Activated T-cell treated with anti-CD3 and anti-CD28 coated beads, Interleukin-2, amount 50 U/mL, for 48 hours (primary cell): Measurements from ENCODE around the gene REV3L.
"Not testable (repeated sequence)": the region's sequence is repeated elsewhere in the genome, so short reads cannot be mapped to it uniquely, and the experiment has no call there.

Experiments
- DNase-seq, 2 experiments: peaks; one replicate each; pipeline ENCODE4 v3.0.0-alpha.2; 2020

Gene REV3L

DNA sequence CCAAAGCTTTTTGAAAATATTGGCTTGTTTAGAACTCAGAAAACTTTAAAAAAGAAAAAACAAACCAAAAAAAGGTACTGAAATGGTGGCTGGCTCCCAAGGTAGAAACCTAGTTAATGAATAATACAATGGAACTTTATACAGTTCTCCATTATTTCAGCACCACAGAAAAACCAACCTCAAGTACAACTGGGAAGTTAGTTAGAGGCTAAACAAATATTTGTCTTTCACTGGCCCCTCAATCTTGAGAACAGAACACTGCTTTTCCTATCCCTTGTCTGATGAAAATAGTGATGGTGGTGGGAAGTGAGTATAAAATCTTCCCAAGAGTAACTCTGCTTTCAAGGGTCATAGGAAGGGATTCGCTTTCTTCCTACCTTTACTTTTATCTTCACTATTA is 126.5 kb downstream of the REV3L start:
- no peak for DNase-seq

DNA sequence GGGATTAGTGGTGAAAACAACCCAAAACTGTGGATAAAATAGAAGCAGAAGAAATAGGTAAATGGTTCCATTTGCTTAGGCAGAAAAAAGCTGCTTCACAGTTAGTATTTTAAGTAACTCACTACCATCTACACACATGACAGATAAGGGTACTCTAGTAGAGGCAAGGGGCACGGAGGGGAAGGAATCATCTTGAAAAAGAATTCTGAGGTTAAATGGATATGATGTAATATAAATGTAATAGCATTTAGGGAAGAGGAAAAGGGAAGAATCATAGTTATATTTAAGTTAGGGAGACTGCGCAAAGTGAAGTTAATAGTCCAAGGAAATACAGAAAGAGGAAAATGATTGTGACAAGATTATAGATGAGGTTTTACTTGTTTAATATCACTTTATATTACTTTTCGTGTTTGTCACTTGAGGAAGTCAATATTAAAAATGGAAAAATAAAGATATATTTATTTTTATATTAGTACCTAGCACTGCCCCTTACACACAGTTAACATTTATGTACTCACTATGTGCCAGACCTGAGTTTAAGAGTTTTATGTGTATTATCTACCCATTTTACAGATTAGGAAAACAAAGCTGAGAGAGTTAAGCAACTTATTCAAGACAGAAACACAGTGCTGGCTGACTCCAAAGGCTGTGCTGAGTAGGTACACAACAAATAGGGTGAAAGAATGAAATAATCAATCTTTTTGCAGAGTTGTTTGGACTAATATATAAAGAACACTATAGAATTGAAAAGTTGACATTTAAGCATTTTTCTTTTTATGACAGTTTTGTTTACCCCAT is 128.1 kb downstream of the REV3L start:
- DNase-seq = no peak

DNA sequence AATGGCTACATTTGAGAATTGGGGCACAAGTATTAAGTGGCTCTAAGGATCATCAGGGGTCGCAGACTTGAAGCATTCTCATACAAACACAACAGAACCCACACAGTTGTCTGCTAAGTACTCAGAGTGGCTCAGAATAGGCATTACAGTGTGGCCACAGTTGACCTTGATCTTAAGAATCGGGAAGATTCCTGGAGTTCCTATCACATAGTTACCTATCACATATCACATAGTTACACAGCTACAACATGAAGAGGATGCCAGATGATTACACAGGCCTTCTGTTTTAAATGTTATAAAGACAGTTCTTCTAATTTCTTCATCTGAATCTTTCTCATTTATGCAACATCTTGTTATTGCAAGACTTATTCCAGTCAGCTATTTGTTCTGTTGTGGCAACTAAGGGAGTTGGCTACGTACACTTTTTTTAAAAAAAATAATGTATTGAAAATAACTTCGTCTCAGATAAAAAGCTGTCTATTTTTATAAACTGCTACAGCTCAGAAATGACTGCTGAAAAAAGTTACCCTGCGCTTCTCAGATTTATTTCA is 129.0 kb downstream of the REV3L start:
- no peak for DNase-seq

DNA sequence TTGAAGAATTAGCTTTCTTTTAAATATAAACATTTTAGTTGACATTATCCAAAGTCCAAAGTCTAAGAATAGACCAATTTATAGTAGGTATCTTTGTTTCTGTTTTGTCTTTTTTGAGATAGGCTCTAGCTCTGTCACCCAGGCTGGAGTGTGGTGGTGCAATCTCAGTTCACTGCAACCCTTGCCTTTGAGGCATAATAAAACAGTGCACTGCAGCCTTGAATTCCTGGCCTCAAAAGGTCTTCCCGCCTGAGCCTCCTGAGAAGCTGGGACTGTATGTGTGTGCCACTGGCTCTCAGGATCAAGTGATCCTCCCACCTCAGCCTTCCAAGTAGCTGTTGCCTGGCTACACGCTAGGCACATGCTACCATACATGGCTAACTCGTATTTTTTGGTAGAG is 135.4 kb downstream of the REV3L start:
- DNase-seq = no peak

DNA sequence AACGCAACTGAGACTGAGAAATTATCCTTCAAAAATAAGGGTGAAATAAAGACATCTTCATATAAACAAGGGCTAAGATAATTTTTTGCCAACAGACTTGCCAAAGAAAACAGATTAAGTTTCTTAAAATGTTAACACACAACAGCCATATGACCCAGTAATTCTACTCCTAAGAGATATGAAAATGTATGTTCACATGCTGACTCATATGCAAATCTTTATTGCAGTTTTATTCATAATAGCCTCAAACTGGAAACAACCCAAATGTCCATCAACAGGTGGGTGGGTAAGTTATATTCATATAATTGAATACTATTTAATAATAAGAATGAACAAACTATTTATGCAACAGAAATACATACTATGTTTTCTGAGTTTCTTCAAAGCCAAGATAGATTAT is 140.1 kb downstream of the REV3L start:
- no peak for DNase-seq

DNA sequence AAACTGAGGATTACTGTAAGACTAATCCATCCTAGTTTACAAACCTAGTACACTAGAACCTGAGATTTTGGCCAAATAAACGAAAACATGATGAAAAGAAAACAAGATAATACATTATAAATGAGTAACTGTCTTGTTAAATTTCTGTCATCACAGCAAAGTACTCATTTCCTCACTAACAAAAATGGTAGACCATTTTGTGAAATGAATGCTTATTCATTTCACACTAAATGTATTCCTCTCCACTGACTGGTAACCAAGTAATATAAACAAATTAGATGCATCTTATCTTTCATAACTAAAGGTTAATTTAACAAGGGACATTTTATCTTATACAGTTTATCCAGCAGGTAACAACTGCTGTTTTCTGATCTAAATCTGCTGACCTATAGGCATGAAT is 143.7 kb downstream of the REV3L start:
- no peak for DNase-seq

DNA sequence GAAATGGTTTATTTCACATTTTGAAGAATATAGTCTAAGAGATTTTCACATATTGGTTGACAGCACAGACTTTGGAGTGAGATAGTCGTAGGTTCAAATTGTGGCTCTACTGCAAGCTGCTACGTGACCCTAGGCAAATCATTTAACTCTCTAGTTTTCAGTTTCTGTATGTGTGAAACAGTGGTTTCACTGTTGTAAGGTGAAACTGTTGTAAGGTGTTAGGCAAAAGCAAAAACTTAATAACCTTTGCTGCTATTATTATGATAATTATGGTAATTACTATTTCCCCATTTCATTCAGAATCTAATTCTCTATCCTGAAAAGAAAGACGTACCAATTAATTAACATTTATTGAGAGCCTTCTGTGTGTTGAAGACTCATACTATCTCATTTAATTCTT is 144.2 kb downstream of the REV3L start:
- no peak for DNase-seq

DNA sequence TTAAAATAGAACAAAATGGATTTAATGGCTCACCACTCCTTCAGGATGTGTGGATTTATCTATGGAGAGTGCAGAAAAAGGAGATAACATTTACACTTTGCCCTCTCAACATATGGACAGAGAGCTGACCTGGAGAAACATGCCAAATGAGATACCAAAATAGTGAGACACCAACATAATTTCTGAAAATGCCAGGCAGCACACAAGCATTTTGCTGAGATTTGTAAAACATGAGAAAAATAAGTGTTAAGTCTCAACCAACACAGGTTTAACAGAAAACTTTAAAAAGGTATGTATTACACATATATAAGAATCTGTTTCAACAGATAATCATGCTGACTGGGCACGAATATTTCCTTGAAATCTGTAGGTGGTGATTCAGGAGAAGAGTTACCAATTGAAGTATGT is 145.2 kb downstream of the REV3L start:
- no peak for DNase-seq

DNA sequence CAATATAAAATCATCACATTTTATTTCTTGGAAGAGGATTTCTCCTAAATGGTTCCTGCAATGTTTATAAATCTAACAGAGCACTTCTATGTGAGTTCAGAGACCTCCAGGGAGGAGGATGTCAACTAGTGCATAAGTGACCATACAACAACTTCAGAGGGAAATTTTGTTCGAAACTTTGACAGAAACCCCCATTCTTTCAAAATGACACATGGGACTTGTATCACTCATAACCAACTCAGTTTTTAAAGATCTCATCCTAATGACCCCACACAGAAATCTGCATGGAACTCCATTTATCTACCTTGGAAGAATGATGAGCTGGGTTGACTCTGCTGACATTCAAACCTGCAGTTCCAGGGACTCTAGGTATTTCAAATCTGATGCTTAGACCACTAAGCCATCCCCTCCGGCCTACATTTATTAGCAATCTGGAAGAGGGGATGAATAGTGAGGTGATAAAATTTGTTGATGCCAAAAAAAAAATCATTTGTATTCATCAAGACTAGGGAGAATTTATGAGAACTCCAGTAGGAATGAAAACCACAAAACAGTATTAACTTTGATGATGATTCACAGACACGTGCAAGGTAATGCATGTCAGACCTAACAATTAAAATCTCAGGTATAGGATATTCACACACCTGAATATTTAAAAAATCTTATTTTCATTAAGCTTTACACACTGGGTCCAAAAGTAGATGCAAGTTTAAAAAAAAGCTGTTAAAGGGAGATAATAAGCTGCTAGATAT is 153.0 kb downstream of the REV3L start:
- DNase-seq = no peak

DNA sequence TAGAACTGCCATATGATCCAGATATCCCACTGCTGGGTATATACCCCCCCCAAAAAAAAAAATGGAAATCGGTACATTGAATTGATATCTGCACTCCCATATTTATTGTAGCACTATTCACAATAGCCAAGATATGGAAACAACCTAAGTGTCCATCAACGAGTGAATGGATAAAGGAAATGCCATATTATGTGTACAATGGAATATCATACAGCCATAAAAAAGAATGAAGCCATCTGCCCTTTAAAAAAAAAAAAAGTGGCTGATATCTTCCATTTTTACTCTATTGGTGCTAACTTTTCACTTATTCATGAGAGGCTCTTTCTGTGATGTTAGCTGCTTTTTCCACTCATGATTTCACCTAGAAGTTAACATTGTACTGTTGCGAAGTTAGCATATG is 156.5 kb downstream of the REV3L start:
- no peak for DNase-seq

DNA sequence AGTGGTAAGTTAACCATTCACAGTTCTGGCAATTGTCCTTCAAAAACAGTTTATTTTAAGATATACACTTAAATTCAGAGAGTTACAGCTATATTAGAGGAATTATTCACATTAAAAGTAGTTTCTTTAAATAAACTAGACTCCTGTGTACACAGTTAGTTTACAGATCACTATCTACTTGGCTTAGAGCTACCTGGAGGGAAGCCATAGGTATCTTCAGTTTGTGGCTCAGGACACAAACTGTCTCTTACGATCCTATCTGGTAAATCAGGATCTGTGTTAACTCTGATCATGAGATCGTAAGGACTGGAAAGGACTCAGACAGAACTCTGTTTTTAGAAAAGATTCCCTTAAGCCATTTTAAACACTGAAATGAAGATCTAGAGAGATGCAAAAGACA is 160.9 kb downstream of the REV3L start:
- no peak for DNase-seq

DNA sequence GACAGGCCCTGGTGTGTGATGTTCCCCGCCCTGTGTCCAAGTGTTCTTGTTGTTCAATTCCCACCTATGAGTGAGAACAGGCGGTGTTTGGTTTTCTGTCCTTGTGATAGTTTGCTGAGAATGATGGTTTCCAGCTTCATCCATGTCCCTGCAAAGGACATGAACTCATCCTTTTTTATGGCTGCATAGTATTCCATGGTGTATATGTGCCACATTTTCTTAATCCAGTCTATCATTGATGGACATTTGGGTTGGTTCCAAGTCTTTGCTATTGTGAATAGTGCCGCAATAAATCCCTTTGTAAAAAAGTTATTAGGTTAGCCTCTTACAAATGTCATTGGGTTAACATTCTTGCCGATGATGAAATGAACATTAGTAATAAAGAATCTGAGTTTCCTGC is 175.1 kb downstream of the REV3L start:
- not testable (repeated sequence) for DNase-seq

DNA sequence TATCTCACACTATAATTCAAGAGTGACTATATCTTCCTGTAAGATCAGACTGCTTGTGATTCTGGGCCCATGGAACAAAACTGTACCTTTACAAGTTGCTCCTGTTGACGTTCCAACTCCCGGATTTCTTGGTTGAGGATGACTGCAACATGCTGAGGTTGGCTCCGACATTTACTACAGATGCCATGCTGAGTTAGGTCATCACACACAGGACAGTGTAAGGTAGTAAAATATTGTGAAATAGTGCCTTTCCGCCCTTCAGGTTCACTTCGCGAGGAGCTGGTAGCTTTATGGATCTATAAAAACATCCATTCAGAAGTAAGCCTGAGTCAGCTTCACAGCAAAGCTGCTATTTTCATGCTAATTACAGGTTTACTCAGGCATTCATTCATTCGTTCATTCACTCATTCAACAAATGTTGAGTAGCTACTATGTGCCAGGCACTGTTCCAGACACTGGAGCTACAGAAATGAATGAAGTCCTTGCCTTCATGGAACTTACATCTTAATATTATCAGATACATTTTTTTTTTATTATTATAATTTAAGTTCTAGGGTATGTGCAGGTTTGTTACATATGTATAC is 175.7 kb downstream of the REV3L start:
- DNase-seq = no peak

DNA sequence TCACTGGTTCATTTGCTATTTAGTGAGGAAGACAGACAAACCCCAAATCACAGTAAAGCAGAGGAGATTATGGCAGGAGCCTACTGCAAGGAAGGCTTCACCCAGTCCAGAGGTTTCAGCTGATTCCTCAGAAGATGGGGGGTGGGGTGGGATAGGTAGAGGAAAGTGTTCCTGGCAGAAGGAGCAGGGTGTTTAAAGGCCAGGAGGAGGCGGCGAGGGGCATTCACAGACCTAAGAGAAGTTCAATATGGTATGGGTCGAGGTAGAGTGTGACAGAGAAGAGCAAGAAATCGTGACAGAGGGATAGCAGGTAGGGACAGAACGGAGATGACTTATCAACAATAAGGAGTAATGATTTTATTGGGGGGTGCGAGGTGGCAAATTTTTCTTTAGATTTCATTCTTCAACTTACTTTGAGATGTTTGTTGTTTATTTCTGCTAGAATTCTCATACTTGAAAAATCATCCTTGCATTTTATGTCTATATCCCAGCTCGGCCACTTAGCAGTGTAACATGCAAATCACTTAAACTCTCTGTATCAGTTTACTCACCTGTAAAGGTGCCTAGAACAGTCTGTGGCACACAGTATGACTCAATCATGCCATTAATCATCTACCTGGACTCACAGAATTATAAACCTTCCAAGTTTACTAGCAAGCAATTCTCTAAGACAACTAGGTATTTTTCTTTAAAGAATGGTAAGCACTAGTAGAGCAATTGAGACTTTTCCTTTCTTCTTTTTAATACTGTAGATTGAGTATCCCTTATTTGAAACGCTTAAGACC is 176.7 kb downstream of the REV3L start:
- no peak for DNase-seq

DNA sequence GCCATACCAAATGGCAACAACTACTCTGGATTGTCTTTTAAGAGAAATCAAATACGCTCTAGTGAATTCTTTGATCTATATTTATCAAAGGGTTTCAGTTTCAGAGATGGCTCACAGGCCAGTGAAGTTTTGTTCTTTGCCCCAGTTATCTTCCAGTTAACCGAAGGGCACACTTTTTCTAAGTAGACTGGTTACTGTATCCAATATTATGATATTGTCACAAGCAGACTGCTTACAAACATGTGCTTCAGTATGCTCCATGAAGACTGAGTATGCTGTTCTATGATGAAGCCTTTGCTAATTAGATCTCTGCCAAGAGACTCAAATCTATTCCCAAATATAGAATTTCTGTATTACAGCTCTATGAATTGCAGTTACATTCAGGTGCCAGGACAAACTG is 181.1 kb downstream of the REV3L start:
- no peak for DNase-seq

DNA sequence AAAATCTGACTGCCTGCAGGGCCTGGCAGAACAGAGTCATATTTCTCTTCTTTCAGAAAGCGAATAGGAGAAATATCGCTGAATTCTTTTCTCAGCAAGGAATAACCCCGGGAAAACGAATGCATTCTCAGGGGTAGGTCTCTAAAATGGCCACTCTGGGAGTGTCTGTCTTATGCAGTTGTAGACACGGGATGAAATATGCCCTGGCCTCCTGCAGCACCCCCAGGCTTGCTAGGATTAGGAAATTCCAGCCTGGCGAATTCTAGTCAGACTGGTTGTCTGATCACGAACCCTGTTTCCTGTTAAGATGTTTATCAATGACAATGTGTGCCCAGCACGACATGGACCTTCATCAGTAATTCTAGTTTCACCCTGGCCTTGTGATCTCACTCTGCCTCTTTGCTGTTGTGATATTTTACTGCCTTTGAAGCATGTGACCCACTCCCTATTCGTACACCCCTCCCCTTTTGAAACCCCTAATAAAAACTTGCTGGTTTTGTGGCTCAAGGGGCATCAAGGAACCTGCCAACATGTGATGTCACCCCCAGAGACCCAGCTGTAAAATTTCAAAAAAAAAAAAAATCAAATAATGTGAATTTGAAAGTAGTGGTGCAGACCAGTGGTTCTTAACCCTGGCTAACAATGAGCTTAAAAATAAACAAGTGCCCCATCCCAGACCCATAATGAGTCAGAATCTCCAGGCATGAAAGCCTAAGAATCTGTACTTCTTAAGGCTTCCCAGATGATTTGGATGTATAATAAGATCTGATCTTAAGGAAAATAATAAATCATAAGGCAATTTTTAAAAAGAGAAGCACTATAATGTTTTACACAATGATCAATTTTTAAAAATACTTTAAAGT is 181.8 kb downstream of the REV3L start:
- not testable (repeated sequence) for DNase-seq

DNA sequence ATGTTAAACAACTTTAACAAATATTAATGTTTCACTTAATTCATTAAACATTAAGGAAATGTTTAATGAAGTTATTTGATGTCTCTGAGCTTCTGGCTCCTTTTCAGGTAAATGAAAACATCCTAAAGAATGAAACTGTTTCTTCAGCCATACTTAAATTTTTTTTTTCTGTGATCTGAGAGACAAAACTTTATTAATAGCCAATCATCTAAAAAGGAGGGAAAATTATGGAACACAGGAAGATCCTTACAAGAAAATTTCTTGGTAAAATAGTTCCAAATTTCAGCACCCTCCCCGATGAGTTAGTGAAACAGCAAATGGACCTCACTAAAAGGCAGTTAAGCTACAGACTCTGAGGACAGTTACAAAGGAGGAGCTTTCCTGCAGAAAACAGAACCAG is 185.2 kb downstream of the REV3L start:
- no peak for DNase-seq

DNA sequence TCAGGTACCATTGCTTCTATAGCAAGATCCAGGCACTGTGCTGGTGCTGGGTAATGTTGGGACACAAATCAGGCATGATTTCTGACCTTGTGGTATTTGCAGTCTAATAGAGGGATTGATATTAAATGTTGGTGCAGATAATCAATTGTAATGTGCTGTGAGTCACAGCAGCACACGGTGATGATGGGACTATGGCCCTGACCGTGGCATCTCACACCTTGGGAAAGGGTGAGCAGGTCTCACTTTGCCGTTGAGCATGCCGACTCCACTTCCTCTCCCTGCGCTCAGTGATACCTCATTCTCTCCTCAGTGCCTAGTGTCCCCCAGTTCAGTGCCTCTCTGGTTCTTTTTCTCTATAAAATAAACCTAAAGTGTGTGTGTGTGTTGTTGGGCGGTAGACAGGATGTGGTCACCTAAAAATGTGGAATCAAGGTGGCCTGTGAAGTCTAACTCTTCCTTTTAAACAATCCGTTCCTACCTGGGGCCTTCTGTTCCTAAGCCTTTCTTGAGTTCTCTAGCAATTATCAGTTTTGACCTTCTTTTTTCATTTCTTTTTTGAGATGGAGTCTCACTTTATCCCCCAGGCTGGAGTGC is 188.5 kb downstream of the REV3L start:
- no peak for DNase-seq

DNA sequence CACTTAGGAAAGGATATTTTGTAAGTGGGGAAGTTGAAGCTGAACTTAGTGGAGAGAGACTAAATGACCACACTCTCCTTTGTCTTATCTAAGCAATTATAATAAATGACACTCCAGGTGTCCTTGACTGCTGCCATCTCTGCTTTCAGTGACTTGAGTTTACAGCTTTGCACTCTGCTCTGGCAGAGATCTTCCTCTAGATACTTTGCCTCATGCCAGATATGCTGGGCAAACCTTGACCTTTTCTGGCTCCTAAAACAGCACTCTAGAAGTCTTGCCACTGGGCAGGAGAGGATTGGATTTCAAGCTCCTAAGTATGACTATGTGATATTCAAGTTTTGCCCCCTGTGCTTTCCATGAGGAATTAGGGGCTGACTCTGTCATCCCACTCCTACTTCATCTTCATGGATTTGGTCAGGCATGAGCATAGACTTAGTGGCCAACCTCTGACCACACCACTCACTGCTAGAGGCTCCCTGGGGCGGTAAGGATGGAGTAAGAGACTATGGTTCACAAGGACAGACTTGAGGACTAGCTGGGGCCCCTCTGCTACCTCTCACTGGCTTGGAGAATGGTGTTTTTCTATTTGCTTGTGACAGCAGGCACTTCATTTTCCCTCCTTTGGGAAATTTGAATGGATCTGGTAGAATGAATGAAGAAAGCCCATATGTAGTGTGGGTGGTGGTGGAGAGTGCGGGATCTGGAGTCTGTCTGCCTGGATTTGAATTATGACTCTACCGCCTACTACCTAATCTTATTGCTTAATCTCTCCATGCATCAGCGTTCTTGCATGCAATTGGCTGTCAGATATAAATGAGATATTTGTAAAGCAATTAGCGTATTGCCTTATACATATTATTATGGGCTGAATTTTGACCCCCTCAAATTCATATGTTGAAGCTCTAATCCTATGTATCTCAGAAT is 191.4 kb downstream of the REV3L start:
- no peak for DNase-seq

DNA sequence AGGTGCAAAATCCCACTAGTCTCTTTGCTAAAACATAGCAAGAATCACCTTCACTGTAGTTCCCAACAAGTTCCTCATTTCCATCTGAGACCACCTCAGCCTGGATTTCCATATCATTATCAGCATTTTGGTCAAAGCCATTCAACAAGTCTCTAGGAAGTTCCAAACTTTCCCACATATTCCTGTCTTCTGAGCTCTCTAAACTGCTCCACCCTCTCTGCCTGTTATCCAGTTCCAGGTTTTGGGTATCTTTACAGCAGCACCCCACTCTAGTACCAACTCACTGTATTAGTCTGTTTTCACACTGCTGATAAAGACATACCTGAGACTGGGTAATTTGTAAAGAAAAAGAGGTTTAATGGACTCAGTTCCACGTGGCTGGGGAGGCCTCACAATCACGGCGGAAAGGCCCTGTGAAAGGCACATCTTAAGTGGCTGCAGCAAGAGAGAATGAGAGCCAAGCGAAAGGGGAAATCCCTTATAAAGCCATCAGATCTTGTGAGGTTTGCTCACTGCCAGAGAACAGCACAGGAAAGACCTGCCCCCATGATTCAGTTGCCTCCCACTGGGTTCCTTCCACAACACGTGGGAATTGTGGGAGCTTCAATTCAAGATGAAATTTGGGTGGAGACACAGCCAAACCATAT is 192.2 kb downstream of the REV3L start:
- DNase-seq = peak; percentile 38 to 51
